Measurements from ENCODE around the gene FANCC. TPM values are rescaled to one million over a fixed set of nuclear protein-coding genes. Genes with fewer than 3 reads are reported as not detected.

Gene FANCC
- total and polyA plus RNA-seq, 11 donors, result 2.4 to 6.2 (median 4.2) TPM

DNA sequence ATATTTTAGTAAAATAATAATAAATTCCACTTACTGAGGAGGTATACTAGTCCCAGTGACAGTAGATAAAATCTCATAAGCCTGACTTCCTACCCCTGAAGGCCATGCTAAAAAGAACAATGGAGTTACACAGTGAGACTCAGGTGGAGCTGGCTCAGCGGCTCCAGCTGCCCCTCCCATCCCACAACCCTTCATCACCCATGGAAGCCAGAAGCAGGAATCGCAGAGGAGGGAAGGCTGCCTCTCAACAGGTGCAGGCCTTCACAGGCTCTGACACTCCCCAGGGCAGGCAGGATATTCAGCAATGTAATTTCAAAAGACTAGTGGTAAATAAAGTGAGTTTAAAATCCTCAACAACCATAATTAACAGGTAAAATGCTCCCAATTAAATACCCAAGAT lies 67.5 kb downstream of the FANCC start:
- ATAC-seq (no peak), DNase-seq (no peak)
- no peaks in the 10 kb centered on the region for H3K27me3 ChIP-seq
- no peak overlapping the region for H3K4me3 ChIP-seq
- H3K4me1 ChIP-seq, result peaks cover 0 to 10% (median 0%) of the 10 kb centered on the region in 12 donors
- 59 to 79% (median 69%) methylated on average over 2 of the region's 2 CpGs for WGBS, 4 donors
- H3K36me3 ChIP-seq, result peaks cover 0 to 22% (median 3%) of the 10 kb centered on the region in 9 donors
- H3K27ac ChIP-seq, result no peak overlapping the region
- intact Hi-C loops (cut with DNase I), result no loop called here
- no peaks in the 10 kb centered on the region for H3K9me3 ChIP-seq
- TF ChIP-seq POLR2A (IDR thresholded peaks at IDR 0.05), result no peak
- TF ChIP-seq, protein P1, sequence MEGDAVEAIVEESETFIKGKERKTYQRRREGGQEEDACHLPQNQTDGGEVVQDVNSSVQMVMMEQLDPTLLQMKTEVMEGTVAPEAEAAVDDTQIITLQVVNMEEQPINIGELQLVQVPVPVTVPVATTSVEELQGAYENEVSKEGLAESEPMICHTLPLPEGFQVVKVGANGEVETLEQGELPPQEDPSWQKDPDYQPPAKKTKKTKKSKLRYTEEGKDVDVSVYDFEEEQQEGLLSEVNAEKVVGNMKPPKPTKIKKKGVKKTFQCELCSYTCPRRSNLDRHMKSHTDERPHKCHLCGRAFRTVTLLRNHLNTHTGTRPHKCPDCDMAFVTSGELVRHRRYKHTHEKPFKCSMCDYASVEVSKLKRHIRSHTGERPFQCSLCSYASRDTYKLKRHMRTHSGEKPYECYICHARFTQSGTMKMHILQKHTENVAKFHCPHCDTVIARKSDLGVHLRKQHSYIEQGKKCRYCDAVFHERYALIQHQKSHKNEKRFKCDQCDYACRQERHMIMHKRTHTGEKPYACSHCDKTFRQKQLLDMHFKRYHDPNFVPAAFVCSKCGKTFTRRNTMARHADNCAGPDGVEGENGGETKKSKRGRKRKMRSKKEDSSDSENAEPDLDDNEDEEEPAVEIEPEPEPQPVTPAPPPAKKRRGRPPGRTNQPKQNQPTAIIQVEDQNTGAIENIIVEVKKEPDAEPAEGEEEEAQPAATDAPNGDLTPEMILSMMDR (IDR thresholded peaks at IDR 0.05), result no peak

DNA sequence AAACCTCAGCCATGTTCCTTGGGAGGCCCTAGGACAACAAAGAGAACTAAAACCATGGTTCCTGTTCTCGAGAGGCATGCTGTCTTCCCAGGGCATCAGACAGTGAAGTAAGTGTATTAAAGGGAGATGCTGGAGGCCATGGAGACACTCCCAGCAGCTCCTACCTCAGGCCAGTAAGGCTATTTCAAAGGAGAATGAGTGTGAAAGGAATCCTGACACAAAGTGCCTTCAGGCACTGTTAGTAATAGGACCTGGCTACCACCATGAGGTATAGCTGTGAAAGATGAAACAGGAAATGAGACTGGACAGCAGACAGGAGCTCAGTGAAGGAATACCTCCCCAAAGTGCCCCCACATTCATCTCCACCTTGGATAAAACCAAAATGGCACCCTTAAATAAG lies 71.0 kb downstream of the FANCC start:
- TF ChIP-seq, protein P1 (IDR thresholded peaks at IDR 0.05), result no peak
- TF ChIP-seq POLR2A (IDR thresholded peaks at IDR 0.05), result no peak
- H3K4me1 ChIP-seq, result peaks cover 0 to 10% (median 0%) of the 10 kb centered on the region in 12 donors
- no peak for DNase-seq
- H3K36me3 ChIP-seq, result peaks cover 0 to 22% (median 3%) of the 10 kb centered on the region in 9 donors
- no peak for ATAC-seq
- H3K27ac ChIP-seq, result no peak overlapping the region
- no peaks in the 10 kb centered on the region for H3K9me3 ChIP-seq
- intact Hi-C loops (cut with DNase I), result no loop called here
- H3K27me3 ChIP-seq, result no peaks in the 10 kb centered on the region
- H3K4me3 ChIP-seq, result no peak overlapping the region
- 96 to 100% (median 98%) methylated on average over 1 of the region's 1 CpG for WGBS, 4 donors

DNA sequence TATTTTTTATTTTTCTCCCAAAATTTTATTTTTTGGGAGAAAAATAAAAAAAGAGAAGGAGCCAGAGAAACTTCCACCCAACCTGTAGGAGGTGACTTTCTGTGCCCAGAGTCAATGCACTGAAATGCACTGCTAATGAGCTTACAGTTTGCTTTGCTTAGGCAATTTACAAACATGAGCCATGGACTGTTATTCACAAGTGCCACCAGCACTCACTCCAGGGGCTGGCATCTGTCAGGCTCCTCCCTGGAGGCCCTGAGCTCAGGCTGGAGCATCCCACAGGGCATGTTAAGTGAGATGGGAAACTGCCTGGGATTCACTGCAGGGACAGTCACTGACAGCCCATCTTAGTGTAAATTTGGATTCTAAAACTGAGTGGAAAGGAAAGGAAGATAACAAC lies 74.9 kb downstream of the FANCC start:
- ATAC-seq, result no peak
- no peak overlapping the region for H3K4me3 ChIP-seq
- DNase-seq, result no peak
- intact Hi-C loops (cut with DNase I), result no loop called here
- no peaks in the 10 kb centered on the region for H3K4me1 ChIP-seq
- H3K36me3 ChIP-seq, result peaks cover 0 to 27% (median 5%) of the 10 kb centered on the region in 9 donors
- TF ChIP-seq, protein P1 (IDR thresholded peaks at IDR 0.05), result no peak
- no peak for TF ChIP-seq POLR2A (IDR thresholded peaks at IDR 0.05)
- no peak overlapping the region for H3K27ac ChIP-seq
- no peaks in the 10 kb centered on the region for H3K27me3 ChIP-seq
- no peaks in the 10 kb centered on the region for H3K9me3 ChIP-seq

DNA sequence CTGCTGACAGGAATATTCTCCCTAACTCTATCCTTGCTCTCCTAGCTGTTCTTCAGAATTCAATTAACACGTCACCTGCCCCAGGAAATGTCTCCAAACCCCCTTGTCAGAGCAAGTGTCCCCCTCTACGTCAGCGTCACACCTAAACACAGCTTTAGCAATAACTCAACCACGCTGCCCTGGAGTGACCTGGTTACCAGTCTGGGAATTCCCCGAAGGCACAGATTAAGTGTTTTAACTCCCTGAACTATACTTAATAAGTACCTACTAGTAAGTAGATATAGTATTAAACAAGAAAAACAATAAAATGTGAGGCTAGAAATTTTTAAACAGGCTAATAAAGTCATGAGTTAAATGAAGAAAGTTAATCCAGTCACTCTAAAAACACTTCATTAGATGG lies 78.4 kb downstream of the FANCC start:
- no peak overlapping the region for H3K27ac ChIP-seq
- 95 to 98% (median 97%) methylated on average over 5 of the region's 5 CpGs for WGBS, 4 donors
- peaks cover 0 to 5% (median 0%) of the 10 kb centered on the region in 9 donors for H3K36me3 ChIP-seq
- H3K4me3 ChIP-seq, result no peak overlapping the region
- H3K27me3 ChIP-seq, result no peaks in the 10 kb centered on the region
- DNase-seq (no peak), ATAC-seq (no peak)
- intact Hi-C loops (cut with DNase I), result no loop called here
- no peaks in the 10 kb centered on the region for H3K4me1 ChIP-seq
- TF ChIP-seq POLR2A (IDR thresholded peaks at IDR 0.05), result no peak
- TF ChIP-seq, protein P1 (IDR thresholded peaks at IDR 0.05), result no peak
- no peaks in the 10 kb centered on the region for H3K9me3 ChIP-seq
